Mesenchymal stem cell (in vitro differentiated cells and primary cell): ENCODE measurements around the gene RIMBP2.

Experiments used
- DNase-seq: peaks from one replicate; pipeline ENCODE4 v3.0.0-alpha.2; 2013
- H2AFZ ChIP-seq: one replicate; pipeline ENCODE4 v1.6.1; 2013; ENCODE audit warnings: low read depth, mild to moderate bottlenecking, control low read depth, inconsistent platforms, low read length, moderate library complexity
- H2AK5ac ChIP-seq: 2 replicates; pipeline ENCODE4 v1.6.1; 2013; ENCODE audit warnings: low read length, moderate library complexity, mild to moderate bottlenecking, inconsistent platforms; ENCODE audit not compliant: severe bottlenecking
- H2BK120ac ChIP-seq: one replicate; pipeline ENCODE4 v1.6.1; 2013; ENCODE audit warnings: low read depth, mild to moderate bottlenecking, inconsistent platforms, low read length, moderate library complexity
- H2BK12ac ChIP-seq, 2 experiments: one replicate each; pipeline ENCODE4 v1.6.1; 2013; ENCODE audit warnings: inconsistent platforms in 2 of 2, low read length in 2 of 2, mild to moderate bottlenecking in 2 of 2, moderate library complexity in 2 of 2, control low read depth in 1 of 2
- H2BK15ac ChIP-seq: one replicate; pipeline ENCODE4 v1.6.1; 2013; ENCODE audit warnings: mild to moderate bottlenecking, low read depth, inconsistent platforms; ENCODE audit not compliant: poor library complexity, severe bottlenecking
- H2BK5ac ChIP-seq: 2 replicates; pipeline ENCODE4 v1.6.1; 2013; ENCODE audit warnings: low read depth, mild to moderate bottlenecking, low read length, control low read depth, inconsistent platforms; ENCODE audit not compliant: poor library complexity, severe bottlenecking
- H3K14ac ChIP-seq, 2 experiments: one replicate each; pipeline ENCODE4 v1.6.1; 2013; ENCODE audit warnings: inconsistent platforms in 2 of 2, low read length in 2 of 2, control low read depth in 1 of 2, mild to moderate bottlenecking in 1 of 2, moderate library complexity in 1 of 2
- H3K18ac ChIP-seq, 2 experiments: one replicate each; pipeline ENCODE4 v1.6.1; 2013; ENCODE audit warnings: inconsistent platforms in 2 of 2, low read length in 2 of 2, control low read depth in 1 of 2, low read depth in 1 of 2, mild to moderate bottlenecking in 1 of 2
- H3K23ac ChIP-seq, 2 experiments: one replicate each; pipeline ENCODE4 v1.6.1; 2013; ENCODE audit warnings: inconsistent platforms in 2 of 2, low read length in 2 of 2, mild to moderate bottlenecking in 2 of 2, moderate library complexity in 2 of 2, control low read depth in 1 of 2
- H3K27ac ChIP-seq: 2 replicates; pipeline ENCODE4 v1.5.1; 2013; ENCODE audit warnings: mild to moderate bottlenecking, moderate library complexity, low read length, control low read depth, inconsistent platforms; ENCODE audit not compliant: poor library complexity, severe bottlenecking
- H3K27me3 ChIP-seq, 2 experiments: 2 replicates each; pipeline versions ENCODE4 v1.6.1 to v1.7.0; 2013; ENCODE audit warnings: low read length in 2 of 2, mild to moderate bottlenecking in 2 of 2, moderate library complexity in 2 of 2, control low read depth in 1 of 2, inconsistent platforms in 1 of 2; ENCODE audit not compliant: control insufficient read depth in 1 of 2, insufficient read depth in 1 of 2
- H3K36me3 ChIP-seq, 2 experiments: 2 replicates each; pipeline versions ENCODE4 v1.6.1 to v1.7.0; 2013; ENCODE audit warnings: low read length in 2 of 2, control low read depth in 1 of 2, inconsistent platforms in 1 of 2, low read depth in 1 of 2, mild to moderate bottlenecking in 1 of 2; ENCODE audit not compliant: insufficient read depth in 2 of 2, control insufficient read depth in 1 of 2
- H3K4ac ChIP-seq, 2 experiments: one replicate each; pipeline ENCODE4 v1.6.1; 2013; ENCODE audit warnings: inconsistent platforms in 2 of 2, low read length in 2 of 2, mild to moderate bottlenecking in 2 of 2, moderate library complexity in 2 of 2, control low read depth in 1 of 2, low read depth in 1 of 2
- H3K4me1 ChIP-seq: 2 replicates; pipeline ENCODE4 v1.6.1; 2013; ENCODE audit warnings: low read depth, low read length, control low read depth; ENCODE audit not compliant: control insufficient read depth, insufficient read depth
- H3K4me2 ChIP-seq: 2 replicates; pipeline ENCODE4 v1.6.1; 2013; ENCODE audit warnings: low read length, mild to moderate bottlenecking, inconsistent platforms; ENCODE audit not compliant: poor library complexity, severe bottlenecking
- H3K4me3 ChIP-seq, 2 experiments: 2 replicates each; pipeline versions ENCODE4 v1.5.1 to v1.7.0; 2013; ENCODE audit warnings: low read length in 2 of 2, mild to moderate bottlenecking in 2 of 2, control low read depth in 1 of 2, low read depth in 1 of 2; ENCODE audit not compliant: insufficient read depth in 1 of 2
- H3K79me1 ChIP-seq: replicated peaks from 2 replicates; pipeline ENCODE4 v1.6.1; 2013; ENCODE audit warnings: mild to moderate bottlenecking, control low read depth, low read length, inconsistent platforms; ENCODE audit not compliant: poor library complexity, severe bottlenecking
- H3K9ac ChIP-seq: 2 replicates; pipeline ENCODE4 v1.7.0; 2013; ENCODE audit warnings: mild to moderate bottlenecking, low read length, moderate library complexity
- H3K9me3 ChIP-seq: 2 replicates; pipeline ENCODE4 v1.7.0; 2013; ENCODE audit warnings: mild to moderate bottlenecking, low read length; ENCODE audit not compliant: control insufficient read depth
- H4K8ac ChIP-seq: one replicate; pipeline ENCODE4 v1.6.1; 2013; ENCODE audit warnings: inconsistent platforms, mild to moderate bottlenecking, low read length, moderate library complexity
- H4K91ac ChIP-seq: one replicate; pipeline ENCODE4 v1.6.1; 2013; ENCODE audit warnings: mild to moderate bottlenecking, low read length, inconsistent platforms
- WGBS: methylation state at CpG from one replicate; pipeline ENCODE4 v1.1.7; 2013; ENCODE audit warnings: mixed read lengths; 5-methylcytosine and 5-hydroxymethylcytosine counted together

RIMBP2 gene

DNA sequence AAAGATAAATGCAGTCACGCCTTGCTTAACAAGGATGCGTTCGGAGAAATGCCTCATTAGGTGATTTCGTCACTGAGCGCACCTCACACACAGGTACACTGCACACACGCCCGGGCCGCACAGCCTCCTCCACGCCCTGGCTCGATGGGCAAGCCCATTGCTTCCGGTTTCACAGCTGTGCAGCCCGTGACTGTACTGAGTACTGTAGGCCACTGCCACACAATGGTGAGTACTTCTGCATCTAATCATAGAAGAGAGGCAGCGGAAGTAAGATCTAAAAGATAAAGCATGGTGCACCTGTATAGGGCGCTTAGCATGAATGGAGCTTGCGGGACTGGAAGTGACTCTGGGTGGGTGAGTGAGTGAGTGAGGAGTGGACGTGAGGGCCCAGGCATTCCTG, 4.3 kb downstream of the RIMBP2 start:
- Histone ChIP-seq H3K9me3 (no peaks in the 10 kb centered on the region), H2BK5ac (no peak overlapping the region), H3K4me1 (peaks cover 7% of the 10 kb centered on the region)

DNA sequence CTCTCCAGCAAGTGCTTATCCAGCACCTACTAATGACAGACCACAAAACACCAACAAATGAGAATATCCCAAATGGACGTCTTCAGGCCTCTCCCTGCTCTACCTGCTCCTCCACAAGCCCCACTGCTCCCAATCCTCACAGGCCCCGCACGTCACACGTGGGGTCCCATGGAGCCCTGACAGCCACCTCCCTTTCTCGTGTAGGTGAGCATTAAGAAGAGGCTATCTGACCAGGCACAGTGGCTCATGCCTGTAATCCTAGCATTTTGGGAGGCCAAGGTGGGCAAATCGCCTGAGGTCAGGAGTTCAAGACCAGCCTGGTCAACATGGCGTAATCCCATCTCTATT, 5.4 kb downstream of the RIMBP2 start:
- no peaks in the 10 kb centered on the region for H3K36me3 ChIP-seq
- H4K8ac ChIP-seq, result no peak overlapping the region
- no peak overlapping the region for H3K14ac ChIP-seq
- H3K4me2 ChIP-seq, result no peak overlapping the region
- no peak overlapping the region for H3K27ac ChIP-seq
- DNase-seq, result no peak
- H3K27me3 ChIP-seq, result peaks cover 22 to 39% of the 10 kb centered on the region in 2 experiments
- peaks cover 3% of the 10 kb centered on the region for H3K4me1 ChIP-seq
- WGBS, result 84% methylated on average over 7 of the region's 7 CpGs
- H3K4me3 ChIP-seq, result no peak overlapping the region
- no peak overlapping the region for H3K9ac ChIP-seq
- H3K9me3 ChIP-seq, result no peaks in the 10 kb centered on the region
- H2AFZ ChIP-seq, result no peak overlapping the region
- no peak overlapping the region for H3K23ac ChIP-seq
- no peak overlapping the region for H2BK12ac ChIP-seq
- no peak overlapping the region for H2AK5ac ChIP-seq
- H3K79me1 ChIP-seq, result no peaks in the 10 kb centered on the region
- H2BK120ac ChIP-seq, result no peak overlapping the region
- H4K91ac ChIP-seq, result no peak overlapping the region
- H2BK15ac ChIP-seq, result no peak overlapping the region
- H2BK5ac ChIP-seq, result no peak overlapping the region
- no peak overlapping the region for H3K18ac ChIP-seq
- no peak overlapping the region for H3K4ac ChIP-seq

More for the DNA sequence above, 4.3 kb downstream of the RIMBP2 start:
- H2BK15ac ChIP-seq, result no peak overlapping the region
- H3K4me3 ChIP-seq, result no peak overlapping the region
- H3K27ac ChIP-seq, result no peak overlapping the region
- no peak overlapping the region for H4K91ac ChIP-seq
- DNase-seq, result no peak
- 92% methylated on average over 15 of the region's 16 CpGs for WGBS
- no peak overlapping the region for H3K4me2 ChIP-seq
- H3K14ac ChIP-seq, result no peak overlapping the region
- H4K8ac ChIP-seq, result no peak overlapping the region
- H2AK5ac ChIP-seq, result no peak overlapping the region
- H3K18ac ChIP-seq, result no peak overlapping the region
- H3K36me3 ChIP-seq, result no peaks in the 10 kb centered on the region
- H3K9ac ChIP-seq, result no peak overlapping the region
- no peak overlapping the region for H2BK12ac ChIP-seq
- H3K23ac ChIP-seq, result no peak overlapping the region
- no peak overlapping the region for H2BK120ac ChIP-seq
- no peaks in the 10 kb centered on the region for H3K79me1 ChIP-seq
- no peak overlapping the region for H3K4ac ChIP-seq
- no peak overlapping the region for H2AFZ ChIP-seq
- H3K27me3 ChIP-seq, result peaks cover 33 to 45% of the 10 kb centered on the region in 2 experiments

GRCh38 chr12:130709971-130710732, 5.9 kb downstream of the RIMBP2 start:
- Histone ChIP-seq H3K4me1 (peaks cover 2% of the 10 kb centered on the region), H4K8ac (no peak overlapping the region), H3K27me3 (peaks cover 17 to 36% of the 10 kb centered on the region in 2 experiments), H3K79me1 (no peaks in the 10 kb centered on the region), H4K91ac (no peak overlapping the region), H3K4ac (no peak overlapping the region), H2AFZ (no peak overlapping the region), H2BK5ac (no peak overlapping the region), H3K9me3 (no peaks in the 10 kb centered on the region), H3K14ac (no peak overlapping the region), H3K36me3 (no peaks in the 10 kb centered on the region), H3K23ac (no peak overlapping the region), H3K18ac (no peak overlapping the region), H3K4me3 (no peak overlapping the region), H3K9ac (no peak overlapping the region), H2AK5ac (no peak overlapping the region), H3K27ac (no peak overlapping the region), H2BK12ac (no peak overlapping the region), H2BK120ac (no peak overlapping the region), H2BK15ac (no peak overlapping the region), H3K4me2 (no peak overlapping the region)
- no peak for DNase-seq
- WGBS, result 86% methylated on average over 13 of the region's 13 CpGs

DNA sequence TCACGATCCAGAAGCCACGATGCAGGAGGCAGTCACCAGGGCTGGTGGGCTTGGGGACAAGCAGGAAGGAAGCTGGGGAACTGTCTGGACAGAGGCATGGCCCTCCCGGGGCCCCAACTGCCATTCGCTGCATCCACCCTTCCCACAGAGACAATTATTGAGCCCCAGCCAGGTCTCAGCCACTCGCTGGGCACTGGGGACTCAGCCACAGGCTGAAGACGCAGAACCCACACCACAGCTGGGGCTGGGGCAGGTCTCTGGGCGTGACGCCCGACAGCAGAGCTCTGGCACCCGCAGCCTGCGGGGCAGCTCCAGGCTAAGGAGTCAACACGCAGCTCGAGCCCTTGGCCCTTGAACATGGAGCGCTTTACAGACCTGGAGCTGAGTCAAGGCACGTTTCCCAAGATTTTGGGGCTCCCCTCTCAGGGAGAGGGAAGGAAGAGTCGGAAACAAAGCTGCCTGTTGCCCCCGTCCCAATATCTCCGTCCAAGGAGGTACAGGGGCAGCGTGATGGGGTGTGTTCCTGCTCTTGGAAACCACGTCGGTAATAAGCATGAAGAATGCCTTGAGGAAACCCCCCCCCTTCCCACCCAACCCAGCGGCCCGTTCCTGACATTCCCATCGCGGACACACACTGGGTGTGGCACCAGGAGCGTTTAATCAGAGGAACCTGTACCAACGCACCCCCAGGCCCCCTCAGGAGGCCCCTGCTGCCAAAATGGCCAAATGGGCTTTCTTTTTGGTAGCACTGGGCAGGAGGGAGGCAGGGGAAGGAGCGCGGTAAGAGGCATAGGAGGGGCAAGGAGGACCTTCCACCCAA, 6.7 kb downstream of the RIMBP2 start:
- WGBS, result 81% methylated on average over 29 of the region's 29 CpGs
- Histone ChIP-seq H2BK15ac (no peak overlapping the region), H3K27ac (no peak overlapping the region), H3K14ac (no peak overlapping the region), H4K91ac (no peak overlapping the region), H3K4me2 (no peak overlapping the region), H2BK5ac (no peak overlapping the region), H2BK120ac (no peak overlapping the region), H4K8ac (no peak overlapping the region), H3K4me1 (no peaks in the 10 kb centered on the region), H3K4ac (no peak overlapping the region), H3K27me3 (peaks cover 9 to 30% of the 10 kb centered on the region in 2 experiments), H3K9me3 (no peaks in the 10 kb centered on the region), H2BK12ac (no peak overlapping the region), H3K9ac (no peak overlapping the region), H2AK5ac (no peak overlapping the region), H3K4me3 (no peak overlapping the region), H3K18ac (no peak overlapping the region), H2AFZ (no peak overlapping the region), H3K23ac (no peak overlapping the region), H3K36me3 (no peaks in the 10 kb centered on the region), H3K79me1 (no peaks in the 10 kb centered on the region)
- no peak for DNase-seq
